Measurements from ENCODE around the gene CCDC174.

Gene CCDC174

DNA sequence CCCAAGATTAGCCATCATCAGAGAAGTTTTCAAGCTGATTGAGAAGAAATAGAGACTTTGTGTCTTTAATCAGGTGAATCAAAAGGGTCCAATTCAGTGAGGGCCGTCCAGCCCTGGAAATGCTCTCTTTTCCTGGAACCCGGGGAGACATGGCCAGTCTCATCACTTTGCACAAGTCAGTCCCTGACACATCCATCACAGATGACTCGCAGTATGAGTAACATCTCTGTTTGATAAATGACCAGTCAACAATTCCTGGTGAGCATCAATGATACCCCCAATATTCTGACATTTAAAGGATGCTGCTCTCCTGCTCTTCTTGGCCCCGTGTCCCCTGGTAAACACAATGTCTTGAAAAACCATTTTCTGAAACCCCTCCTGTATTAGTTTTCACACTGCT is 50.1 kb downstream of the CCDC174 start:
- no peak for DNase-seq (ENCODE audit: low spot score)

DNA sequence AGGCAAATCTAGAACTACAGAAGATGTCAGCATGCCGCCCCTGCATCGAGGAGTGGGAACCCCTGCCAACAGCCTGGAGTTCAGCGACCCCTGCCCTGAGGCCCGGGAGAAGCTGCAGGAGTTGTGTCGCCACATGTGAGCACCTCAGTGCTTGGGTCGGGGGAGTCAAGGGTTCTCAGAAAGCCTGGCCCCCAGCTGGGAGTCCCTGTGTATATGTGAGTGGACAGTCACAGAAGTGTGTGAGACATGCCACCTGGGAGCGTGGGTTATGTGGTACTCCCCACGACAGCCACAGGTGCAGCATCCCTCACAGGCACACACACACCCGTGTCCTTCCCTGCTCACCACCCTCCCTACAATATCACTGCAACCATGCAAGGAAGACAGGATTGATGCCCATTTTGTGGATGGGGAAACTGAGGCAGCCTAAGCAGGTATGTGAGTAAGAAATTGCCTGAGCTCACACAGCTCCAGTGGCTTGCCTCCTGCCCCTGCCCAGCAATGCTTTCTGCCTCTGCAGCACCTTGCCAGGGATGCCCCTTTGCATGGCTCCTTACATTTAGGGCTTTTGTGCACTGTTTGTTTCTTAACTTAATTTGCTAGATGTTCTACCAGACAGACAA is 51.7 kb downstream of the CCDC174 start:
- DNase-seq (ENCODE audit: low spot score) = no peak

- no peak for DNase-seq (ENCODE audit: low spot score)
Measured at GRCh38 chr3:14703791-14704190, 52.2 kb downstream of the CCDC174 start.

DNA sequence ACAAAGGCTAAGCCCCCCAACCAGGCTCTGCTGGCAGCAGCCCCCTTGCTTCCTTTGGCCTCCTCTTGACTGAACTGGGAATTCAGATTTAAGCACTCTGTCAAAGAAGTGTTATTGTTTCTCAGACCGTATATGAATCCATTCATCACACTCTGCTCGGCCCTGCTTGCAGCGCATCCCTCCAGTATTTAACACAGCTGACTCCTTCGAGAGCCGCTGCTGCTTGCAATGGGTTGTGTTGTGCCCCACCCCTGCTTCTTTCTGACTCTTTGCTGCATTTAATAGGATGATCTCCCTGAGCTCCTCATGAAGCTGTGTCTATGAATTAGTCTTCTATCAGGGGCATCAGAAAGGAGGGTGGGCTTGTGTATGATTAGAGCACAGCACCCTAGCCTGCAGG is 54.5 kb downstream of the CCDC174 start:
- DNase-seq (ENCODE audit: low spot score) = no peak

GRCh38 chr3:14716591-14716990 is 65.0 kb downstream of the CCDC174 start:
- no peak for DNase-seq (ENCODE audit: low spot score)

GRCh38 chr3:14717307-14717706 is 65.7 kb downstream of the CCDC174 start:
- DNase-seq (ENCODE audit: low spot score) = no peak

DNA sequence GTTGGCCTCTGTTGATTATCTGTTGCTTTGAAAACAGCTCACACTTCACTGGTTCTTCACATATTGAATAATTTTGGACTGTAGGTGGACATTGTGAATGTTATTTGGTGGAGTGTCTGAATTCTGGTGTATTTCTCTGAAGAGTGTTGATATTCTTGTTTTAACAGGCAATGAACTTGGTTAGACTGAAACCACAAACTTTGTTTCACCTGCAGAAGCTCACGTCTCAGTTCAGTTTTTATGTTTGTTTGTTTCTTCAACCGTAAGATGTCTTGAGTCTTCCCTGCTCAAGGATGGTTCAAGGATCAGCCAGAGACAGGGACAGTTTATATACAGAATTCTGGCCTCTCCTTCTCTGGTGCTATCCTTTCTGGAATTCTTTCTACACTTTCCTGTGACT is 67.0 kb downstream of the CCDC174 start:
- DNase-seq (ENCODE audit: low spot score) = no peak

DNA sequence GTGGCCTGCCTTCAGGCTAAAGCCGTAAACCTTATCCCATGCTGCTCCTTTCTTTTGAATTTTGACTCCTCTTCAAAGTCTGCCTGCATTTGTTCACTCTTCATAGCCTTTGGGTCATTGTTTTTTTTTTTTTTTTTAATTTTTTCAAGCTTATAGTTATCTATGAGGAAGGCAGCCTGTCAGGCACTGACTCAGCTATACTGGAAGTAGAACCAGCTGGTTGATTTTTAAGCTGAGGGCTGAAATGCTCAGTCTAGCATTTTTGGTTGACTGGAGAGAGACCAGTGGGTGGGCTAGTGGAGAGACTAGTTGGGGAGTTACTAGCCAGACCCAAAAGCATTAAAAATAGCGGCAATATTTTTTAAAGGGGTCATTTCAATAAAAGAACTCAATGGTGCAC is 67.4 kb downstream of the CCDC174 start:
- no peak for DNase-seq (ENCODE audit: low spot score)

GRCh38 chr3:14721126-14721864 is 69.7 kb downstream of the CCDC174 start:
- no peak for DNase-seq (ENCODE audit: low spot score)

Measured in SK-N-DZ (cell line).